GM18526 (cell line): ENCODE measurements around the gene PRDM16.

ENCODE experiments used
- POLR2A ChIP-seq: IDR thresholded peaks from 3 replicates; pipeline ENCODE4 v1.6.1; 2011; ENCODE audit not compliant: insufficient read length; ENCODE audit errors: extremely low read depth

PRDM16 gene

DNA sequence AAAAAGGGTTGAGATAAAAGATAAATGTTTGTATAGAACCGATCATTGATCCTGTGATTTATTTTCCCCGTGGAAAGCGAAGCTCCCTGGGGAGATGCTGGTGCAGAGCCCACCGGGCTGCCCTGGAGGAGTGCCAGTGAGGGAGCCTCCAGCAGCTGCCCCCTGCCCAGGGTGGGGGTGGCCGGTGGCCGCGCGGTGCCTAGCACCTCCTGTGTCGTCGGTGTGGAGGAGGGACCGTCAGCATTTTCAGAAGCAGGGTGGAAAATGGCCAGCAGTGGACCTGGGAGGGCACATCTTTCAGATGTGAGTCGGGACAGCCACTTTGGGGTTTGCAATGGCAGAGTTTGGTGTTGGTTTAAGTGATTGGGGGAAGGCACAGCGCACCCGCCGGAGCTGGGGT, 164.0 kb downstream of the PRDM16 start:
- no peak for TF ChIP-seq POLR2A

DNA sequence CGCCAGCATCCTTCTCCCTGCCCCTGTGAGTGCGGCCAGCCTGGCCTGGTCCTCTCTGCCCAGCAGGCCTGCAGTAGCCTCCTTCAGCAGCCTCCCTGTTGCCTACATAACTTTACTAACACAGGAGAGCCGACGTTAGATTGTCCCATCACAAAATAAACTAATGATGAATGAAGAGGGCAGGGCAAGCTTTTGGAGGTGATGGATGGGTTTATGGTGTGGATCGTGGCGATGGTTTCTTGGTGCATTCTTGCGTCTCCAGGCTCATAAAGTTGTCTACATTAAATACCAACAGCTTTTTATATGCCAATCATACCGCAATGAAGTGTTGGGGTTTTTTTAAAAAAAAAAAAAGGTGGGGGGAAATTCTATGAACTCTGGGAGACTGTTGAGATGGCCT, 164.5 kb downstream of the PRDM16 start:
- no peak for TF ChIP-seq POLR2A

DNA sequence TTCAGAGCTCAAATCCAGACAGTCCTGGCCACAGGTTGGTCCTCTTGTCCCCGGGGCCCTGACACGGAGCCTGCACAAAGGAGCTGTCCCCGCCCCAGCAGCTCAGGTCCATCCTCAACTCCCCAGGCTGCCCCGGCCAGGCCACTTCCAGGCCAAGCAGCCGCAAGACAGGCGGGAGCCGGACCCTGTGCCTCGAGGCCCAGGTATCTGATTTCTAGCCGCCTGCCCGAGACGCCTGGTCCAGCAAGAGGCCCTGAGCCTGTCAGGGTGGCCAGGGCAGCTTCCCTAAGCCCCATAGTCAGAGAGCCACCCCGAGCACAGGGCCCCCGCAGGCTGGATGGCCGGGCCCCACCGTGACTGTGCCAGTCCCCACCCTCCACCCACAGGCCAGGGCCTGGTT, 165.3 kb downstream of the PRDM16 start:
- no peak for TF ChIP-seq POLR2A

DNA sequence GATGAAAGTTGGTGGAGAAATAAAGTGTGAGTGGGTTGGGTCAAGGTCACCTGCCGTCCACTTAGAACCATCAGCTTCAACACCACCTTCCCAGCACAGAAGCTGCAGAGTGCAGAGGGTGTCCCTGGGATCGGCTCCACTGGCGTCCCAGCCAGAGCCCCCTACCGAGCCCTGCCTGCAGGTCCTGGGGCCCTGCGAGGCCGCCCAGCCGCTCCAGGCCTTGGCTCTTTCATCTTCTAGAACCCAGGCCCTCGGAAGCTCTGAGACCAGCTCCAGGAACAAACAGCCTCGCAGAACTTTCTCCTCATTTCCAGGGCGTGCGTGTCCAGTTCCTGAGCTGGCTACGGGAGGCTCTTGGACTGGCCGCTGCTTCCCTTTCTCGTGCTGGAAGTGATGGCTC, 166.0 kb downstream of the PRDM16 start:
- TF ChIP-seq POLR2A = no peak

DNA sequence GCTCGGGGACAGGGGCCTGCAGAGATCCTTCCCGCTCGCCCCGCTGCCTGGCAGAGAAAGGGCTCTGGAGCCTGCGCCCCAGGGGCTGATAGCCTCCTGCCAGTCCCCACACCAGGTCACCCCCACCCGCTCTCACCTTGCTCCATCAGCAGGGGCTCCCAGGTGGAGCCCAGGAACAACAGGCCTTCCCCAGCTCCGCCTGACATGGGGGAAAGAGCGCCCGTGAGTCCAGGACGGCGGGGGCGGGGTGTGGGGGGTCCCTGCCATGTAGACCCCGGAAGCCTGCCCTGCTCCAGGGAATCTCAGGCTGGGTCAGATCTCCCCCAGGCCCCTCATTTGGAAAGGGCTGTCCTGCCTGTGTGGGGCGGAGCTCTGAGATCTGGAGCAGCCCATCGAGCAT, 166.5 kb downstream of the PRDM16 start:
- no peak for TF ChIP-seq POLR2A

DNA sequence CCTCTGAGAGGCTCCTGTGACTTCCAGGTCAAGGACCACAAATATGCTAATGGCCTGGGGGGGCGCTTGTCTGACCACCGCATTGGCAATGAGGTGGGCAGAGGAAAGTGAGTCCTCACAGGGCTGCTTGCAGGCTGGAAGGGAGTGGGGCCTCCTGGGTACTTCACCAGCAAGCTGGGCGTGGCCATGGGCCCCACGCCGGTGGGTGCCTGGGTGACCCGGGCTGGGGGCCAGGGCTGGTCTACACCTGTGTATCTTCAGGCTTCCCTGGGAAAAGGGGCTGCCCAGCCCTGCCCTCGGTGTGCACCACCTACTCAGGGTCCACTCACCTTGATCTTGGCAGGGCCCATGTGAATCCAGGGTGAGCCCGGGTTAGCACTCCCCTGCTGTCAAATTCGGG, 167.4 kb downstream of the PRDM16 start:
- no peak for TF ChIP-seq POLR2A

DNA sequence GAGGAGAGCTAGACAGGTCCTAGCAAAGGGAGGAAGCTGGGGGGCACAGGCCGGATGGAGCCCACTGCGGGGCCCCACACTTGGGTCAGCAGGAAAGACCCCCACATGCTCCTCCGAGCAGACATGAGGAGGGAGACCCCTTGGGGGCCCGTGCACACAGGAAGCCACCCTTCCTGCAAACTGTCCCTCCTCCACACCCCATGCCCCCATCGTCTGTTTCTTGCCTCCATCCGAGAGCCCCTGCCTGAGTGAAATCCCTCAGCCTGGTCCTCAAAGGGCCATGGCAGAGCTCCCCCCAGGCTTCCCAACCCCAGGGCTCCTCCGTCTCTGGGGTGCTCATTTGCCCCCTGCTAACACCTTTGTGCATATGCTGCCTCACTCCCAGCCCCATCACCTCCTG, 168.0 kb downstream of the PRDM16 start:
- TF ChIP-seq POLR2A = no peak

DNA sequence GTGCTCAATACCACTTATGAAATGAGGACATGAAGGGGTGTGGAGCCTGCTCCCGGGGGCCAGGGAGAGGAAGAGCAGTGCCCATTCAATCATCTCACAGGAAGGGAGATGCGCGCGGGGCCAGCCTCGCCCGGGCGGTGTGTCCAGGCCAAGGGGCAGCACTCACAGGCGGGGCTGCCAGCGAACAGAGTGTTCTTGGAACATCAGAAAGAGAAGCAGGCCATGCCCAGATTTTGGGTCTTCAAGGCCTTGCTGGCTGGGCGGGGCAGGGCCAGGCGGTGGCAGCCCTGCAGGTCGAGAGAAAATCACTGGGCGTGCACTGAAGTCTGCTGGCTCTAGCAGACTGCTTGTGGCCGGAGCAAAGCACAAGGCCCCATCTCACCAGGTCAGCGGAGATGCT, 168.6 kb downstream of the PRDM16 start:
- no peak for TF ChIP-seq POLR2A

DNA sequence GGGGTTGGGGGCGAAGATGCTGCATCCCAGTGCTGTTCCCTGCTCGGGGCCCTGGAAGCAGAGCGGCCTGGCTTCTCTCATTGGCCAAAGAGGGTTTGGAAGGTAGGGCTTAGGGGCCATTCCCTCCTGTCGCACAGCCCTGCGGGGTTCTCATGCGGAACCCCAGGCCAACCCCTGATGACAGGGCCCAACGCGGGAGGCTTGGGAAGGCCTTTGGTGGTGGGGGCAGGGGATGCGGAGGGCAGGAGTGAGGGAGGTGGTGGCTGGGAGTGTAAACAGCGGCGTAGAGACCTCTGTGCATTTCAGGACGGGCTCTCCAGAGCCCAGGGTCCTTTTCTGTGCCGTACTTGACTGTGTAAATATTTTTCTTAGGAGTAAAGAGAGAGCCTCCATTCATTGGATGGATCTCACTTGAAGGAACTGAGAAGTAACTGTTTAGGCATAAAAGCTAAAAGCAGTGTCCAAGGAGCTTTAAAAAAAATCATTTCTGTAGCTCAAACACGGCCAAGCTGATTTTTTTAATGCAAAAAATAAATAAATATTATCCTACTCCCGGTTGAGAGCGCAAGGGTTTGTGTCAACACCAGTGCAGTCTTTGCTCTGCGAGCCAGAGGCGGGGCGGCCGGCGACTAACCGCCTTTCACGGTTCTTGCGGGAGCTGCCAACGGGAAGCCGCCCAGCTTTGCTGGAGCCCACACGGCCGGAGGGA, 169.1 kb downstream of the PRDM16 start:
- TF ChIP-seq POLR2A = no peak

DNA sequence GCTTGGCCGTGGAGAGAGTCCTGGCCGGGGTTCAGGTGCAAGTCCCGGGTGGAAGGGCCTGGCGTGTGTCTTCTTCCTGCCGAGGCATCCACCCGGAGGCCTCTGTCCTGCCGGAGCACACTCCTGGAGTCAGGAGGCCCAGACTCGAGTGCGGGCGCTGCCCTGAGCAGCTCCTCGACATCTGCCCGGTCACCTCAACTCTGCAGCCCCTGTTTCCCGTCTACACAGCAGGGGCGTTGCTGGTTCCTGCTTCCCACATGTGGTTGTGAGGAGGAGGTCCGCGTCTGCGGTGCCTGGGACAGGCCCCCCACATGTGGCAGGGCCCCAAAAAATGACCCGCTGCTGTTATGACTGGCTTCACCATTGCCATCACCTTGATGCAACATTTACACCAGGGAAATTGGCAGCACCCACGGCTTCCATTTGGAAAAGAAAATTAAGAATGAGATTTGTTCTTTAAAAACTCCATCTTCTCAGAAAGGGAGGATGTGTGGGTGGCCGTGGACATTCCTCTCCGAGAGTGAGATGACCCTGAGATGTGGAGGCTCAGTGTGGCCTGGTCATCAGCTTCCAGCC, 169.8 kb downstream of the PRDM16 start:
- TF ChIP-seq POLR2A = no peak

DNA sequence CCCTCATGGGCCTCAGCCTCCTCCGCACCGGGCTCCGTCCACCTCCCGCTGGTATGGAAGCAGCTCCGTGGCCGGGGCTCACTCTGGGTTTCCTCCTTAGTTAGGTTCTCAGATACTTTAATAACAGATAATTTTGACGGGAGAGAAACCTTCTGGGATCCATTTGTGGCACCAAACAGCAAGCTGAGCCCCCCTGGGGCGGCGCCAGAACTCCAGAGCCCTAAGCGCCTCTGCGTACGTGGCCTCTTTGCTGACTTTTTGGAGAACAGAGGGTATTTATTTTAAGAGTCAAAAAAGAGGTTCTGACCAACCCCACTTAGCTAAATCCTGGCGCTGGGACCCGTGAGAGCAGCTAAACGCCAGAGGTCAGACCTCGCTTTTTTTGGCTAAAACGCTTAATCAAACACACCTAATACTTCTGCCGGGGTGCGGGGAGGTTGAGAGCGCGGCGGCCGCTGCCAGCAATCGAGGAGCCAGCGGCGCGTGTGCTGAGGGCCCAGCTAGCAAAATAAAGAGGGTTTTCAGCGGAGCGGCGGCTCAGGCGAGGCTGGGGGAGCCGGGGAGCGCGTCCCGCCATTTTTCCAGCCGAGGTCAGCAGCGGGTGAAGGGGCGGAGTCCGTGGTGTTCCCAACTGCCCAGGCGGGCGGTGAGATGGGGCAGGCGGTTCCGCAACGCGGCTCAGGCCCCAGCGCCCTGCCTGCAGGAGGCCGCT, 171.7 kb downstream of the PRDM16 start:
- TF ChIP-seq POLR2A = no peak

DNA sequence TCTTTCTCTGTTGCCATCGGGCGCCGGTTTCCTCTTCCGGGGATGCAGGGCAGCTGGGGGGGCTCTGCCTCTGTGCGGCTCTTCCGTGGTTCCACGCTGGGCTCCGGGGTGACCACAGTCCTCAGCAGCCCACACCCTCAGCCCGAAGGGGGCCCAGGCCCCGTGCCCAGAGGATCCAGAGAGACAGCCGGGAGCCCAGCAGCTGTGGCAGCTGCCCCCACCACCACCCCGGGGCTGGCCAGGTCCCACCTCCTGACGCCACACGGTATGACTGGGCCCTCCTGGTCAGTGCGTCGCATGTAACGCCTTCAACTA, 172.2 kb downstream of the PRDM16 start:
- no peak for TF ChIP-seq POLR2A

DNA sequence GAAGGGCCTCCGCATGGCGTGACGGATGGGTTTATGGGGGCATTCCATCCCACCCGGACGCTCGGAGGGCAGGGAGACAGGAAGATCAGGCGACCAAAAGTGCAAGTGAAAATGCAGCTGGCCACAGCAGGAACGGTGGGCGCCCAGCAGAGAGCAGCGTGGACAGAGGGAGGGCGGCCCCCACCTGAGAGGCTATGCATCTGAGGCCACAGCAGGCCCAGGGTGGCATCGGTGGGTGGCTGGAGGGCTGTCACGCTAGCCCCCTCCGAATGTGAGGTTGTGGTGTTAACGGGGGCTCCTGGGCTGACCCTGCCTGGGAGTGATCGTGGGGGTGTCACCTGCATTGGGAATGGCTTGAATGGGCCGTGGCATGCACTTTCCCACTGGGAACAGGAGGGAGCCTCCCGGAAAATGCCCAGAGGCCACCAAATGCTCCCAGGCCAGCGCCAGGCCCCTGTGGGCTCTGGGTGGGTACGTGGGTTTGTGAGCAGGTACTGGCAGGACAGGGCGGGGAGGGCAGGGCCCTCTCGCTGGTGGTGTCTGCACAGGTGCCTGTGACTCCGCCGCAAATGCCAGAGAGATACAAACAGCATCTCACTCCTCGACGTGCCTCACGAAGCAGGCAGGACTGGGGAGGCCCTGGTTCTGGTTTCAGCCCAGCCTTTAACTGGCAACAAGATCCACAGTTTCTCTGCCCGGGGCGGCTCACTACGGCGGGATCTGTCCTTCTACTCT, 172.8 kb downstream of the PRDM16 start:
- no peak for TF ChIP-seq POLR2A

DNA sequence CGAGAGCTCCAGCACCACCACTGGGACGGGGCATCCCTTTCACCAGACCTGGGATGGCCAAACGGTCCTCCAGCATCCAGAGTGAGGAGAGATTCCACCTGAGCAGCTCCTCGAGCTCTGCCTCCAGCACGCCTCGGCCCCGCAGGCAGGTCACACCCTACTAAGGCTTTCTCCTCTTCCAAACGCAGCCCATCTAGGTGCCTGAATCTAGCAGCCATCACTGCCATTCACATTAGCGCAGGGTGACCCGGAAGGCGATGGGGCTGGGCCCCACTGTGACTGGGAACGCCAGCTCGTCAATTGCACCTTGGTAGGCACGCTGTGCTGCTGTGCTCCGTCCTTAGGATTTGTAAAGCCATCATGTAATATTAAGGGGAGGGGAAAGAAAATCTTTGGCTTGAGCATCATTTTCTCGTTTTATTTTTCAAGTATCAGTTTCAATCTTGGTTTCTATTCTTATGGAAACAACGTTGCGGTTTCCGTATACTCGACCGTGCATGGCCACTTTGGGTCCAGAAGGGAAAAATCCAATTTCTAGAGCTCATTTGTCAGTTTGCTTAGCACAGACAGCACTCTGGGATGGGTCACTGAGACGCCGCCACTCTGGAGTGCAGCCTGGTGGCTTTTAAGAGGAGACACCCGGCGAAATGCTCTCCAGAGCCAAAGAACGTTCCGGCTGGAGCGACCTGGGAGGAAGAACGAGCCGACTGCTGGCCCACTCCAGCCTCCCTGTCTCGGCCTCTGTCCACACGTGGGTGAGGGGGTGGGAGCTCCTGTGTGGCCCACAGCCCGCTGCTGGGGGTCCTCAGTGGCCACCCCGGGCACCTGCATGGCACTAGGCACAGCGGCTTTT, 173.6 kb downstream of the PRDM16 start:
- no peak for TF ChIP-seq POLR2A

DNA sequence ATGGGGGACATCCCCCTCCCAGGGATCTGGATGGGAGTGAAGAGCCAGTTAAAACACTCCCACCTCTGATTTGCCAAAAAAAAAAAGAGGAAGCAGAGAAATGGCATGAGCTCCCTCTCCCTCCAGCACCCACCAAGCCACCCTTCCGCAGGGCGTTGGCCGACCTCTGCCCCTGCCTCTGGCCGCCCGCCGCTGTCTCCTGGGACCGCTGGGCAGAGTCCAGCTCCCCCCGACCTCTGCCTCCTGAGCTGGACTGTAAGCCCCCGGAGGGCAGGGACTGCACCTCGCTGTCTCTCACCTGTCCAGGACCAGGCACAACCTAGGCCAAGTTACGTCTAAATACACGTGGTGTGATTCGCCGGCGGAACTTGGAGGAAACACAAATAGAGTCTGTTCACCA, 174.3 kb downstream of the PRDM16 start:
- TF ChIP-seq POLR2A = no peak

DNA sequence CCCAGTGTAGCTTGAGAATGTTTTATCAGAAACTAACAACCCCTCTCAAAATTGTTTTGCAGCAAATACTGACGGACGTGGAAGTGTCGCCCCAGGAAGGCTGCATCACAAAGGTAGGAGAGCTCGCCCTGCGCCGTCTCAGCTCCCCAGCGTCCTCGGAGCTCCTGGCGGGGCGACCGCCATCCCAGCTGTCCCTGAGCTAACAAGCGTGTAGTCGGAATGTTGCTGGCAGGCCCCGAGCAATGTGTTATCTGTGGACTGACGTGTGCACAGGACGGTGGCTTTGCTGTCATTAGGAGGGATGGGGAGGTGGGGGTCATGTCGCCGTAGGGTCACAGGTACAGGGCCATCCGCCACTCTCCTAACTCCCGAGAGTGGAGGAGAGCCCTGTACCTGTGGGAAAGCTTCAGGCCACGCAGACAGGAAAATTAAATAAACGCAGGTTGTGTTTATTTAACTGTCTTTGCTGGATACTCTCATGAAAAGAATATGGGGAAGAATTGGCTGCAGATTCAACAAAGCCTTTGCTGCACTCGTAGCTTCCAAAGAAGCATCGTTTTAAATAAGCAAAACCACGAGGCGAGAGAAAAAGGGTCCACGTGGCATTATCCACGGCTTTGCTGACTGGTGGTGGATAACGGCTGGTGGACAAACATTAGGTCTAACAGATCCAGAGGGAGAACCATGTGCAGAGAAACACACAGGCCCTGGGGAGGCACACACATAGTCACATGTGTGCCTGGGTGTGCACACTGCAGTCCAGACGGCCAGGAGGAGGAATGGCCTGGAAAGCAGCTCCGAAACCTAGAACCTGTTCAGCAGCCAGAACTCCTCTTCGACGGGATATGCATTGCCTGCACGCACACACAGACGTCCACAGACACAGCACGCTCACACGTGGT, 175.3 kb downstream of the PRDM16 start:
- TF ChIP-seq POLR2A = no peak
